Small intestine (tissue), 7 donors: ENCODE results near the gene RASGEF1C. TPM values are rescaled to one million over a fixed set of nuclear protein-coding genes. Genes with fewer than 3 reads are reported as not detected.

ENCODE experiments used
- DNase-seq, 2 donors: peaks; one replicate each; pipeline versions ENCODE4 v3.0.0 to v3.0.0-alpha.2; 2013
- FAIRE-seq: peaks from 2 replicates; lab custom pipeline; 2012; peaks lifted over from hg19 to GRCh38; lab: Jason Lieb, UNC
- H3K27ac ChIP-seq, 3 donors: one replicate each; pipeline ENCODE4 v1.5.1; 2013; ENCODE audit warnings: low read length in 2 of 3, mild to moderate bottlenecking in 2 of 3, control low read depth in 1 of 3, inconsistent platforms in 1 of 3, low read depth in 1 of 3, moderate library complexity in 1 of 3
- H3K27me3 ChIP-seq, 3 donors: one replicate each; pipeline ENCODE4 v1.6.1; 2013; ENCODE audit warnings: low read length in 3 of 3, inconsistent platforms in 1 of 3; ENCODE audit not compliant: control insufficient read depth in 3 of 3, insufficient read depth in 3 of 3
- H3K36me3 ChIP-seq, 3 donors: one replicate each; pipeline ENCODE4 v1.6.1; 2013; ENCODE audit warnings: low read length in 3 of 3, inconsistent platforms in 1 of 3, low read depth in 1 of 3, mild to moderate bottlenecking in 1 of 3, moderate library complexity in 1 of 3; ENCODE audit not compliant: control insufficient read depth in 3 of 3, insufficient read depth in 2 of 3
- H3K4me1 ChIP-seq, 3 donors: one replicate each; pipeline ENCODE4 v1.6.1; 2013; ENCODE audit warnings: low read length in 2 of 3, inconsistent platforms in 1 of 3, low read depth in 1 of 3, mild to moderate bottlenecking in 1 of 3, moderate library complexity in 1 of 3; ENCODE audit not compliant: control insufficient read depth in 3 of 3, insufficient read depth in 2 of 3
- H3K4me3 ChIP-seq, 3 donors: one replicate each; pipeline ENCODE4 v1.5.1; 2013; ENCODE audit warnings: low read length in 3 of 3, control low read depth in 1 of 3, inconsistent platforms in 1 of 3, low read depth in 1 of 3, mild to moderate bottlenecking in 1 of 3, moderate library complexity in 1 of 3
- H3K9me3 ChIP-seq, 2 donors: one replicate each; pipeline ENCODE4 v1.6.1; 2013; ENCODE audit warnings: low read depth in 1 of 2, low read length in 1 of 2; ENCODE audit not compliant: control insufficient read depth in 2 of 2, insufficient read depth in 1 of 2
- WGBS, 3 donors: extraction: QIAGEN DNeasy Blood & Tissue Kit; methylation state at CpG; one replicate each; pipeline ENCODE4 v1.1.7; 2013; 5-methylcytosine and 5-hydroxymethylcytosine counted together
- polyA plus RNA-seq, 4 donors: library from polyadenylated mRNA; stranded (reverse) in 3 of 4; unstranded in 1 of 4; fragments of 200-250 nt in 3 of 4; fragments of 120-200 nt in 1 of 4; gene quantifications; one replicate each; pipeline versions ENCODE4 v1.2.1 to v1.2.3, GENCODE V29; 2013
- donor health status: healthy with polysubstance abuse.
- donor health status: control.
- donor health status: control.
- donor health status: Bipolar disorder and iron deficiency.
- donor health status: healthy.

RASGEF1C gene
- polyA plus RNA-seq, 4 donors, result 0.37 to 0.54 (median 0.40) TPM; not detected in 1

- WGBS, 3 donors, result 92% methylated on average over 10 of the region's 10 CpGs
- no peak for DNase-seq
- Histone ChIP-seq H3K27ac (no peak overlapping the region), H3K4me1 (peaks cover 0 to 10% (median 0%) of the 10 kb centered on the region in 3 donors), H3K27me3 (peaks cover 0 to 3% (median 0%) of the 10 kb centered on the region in 3 donors), H3K9me3 (no peaks in the 10 kb centered on the region), H3K36me3 (no peaks in the 10 kb centered on the region), H3K4me3 (no peak overlapping the region)
- FAIRE-seq, result no peak
These were observed 125.4 kb downstream of the RASGEF1C start for GRCh38 chr5:180083529-180084060.

GRCh38 chr5:180082633-180083420 is 126.2 kb downstream of the RASGEF1C start:
- no peaks in the 10 kb centered on the region for H3K9me3 ChIP-seq
- peaks cover 0 to 10% (median 0%) of the 10 kb centered on the region in 3 donors for H3K4me1 ChIP-seq
- DNase-seq (no peak), FAIRE-seq (no peak)
- H3K36me3 ChIP-seq, result no peaks in the 10 kb centered on the region
- WGBS, 3 donors, result 75 to 87% (median 85%) methylated on average over 17 of the region's 17 CpGs
- peaks cover 0 to 3% (median 0%) of the 10 kb centered on the region in 3 donors for H3K27me3 ChIP-seq
- no peak overlapping the region for H3K4me3 ChIP-seq
- H3K27ac ChIP-seq, result no peak overlapping the region

- no peak for DNase-seq
- Histone ChIP-seq H3K27me3 (peaks cover 0 to 3% (median 0%) of the 10 kb centered on the region in 3 donors), H3K4me3 (no peak overlapping the region), H3K36me3 (no peaks in the 10 kb centered on the region), H3K9me3 (no peaks in the 10 kb centered on the region), H3K27ac (no peak overlapping the region), H3K4me1 (peaks cover 0 to 10% (median 0%) of the 10 kb centered on the region in 3 donors)
- no peak for FAIRE-seq
- WGBS, 3 donors, result 84 to 92% (median 85%) methylated on average over 5 of the region's 5 CpGs
These were observed 127.5 kb downstream of the RASGEF1C start for GRCh38 chr5:180081481-180081880.

GRCh38 chr5:180080486-180081280 is 128.3 kb downstream of the RASGEF1C start:
- DNase-seq (no peak), FAIRE-seq (no peak)
- H3K36me3 ChIP-seq, result no peaks in the 10 kb centered on the region
- 78 to 89% (median 82%) methylated on average over 24 of the region's 24 CpGs for WGBS, 3 donors
- H3K27ac ChIP-seq, result no peak overlapping the region
- no peak overlapping the region for H3K4me3 ChIP-seq
- H3K9me3 ChIP-seq, result no peaks in the 10 kb centered on the region
- peaks cover 0 to 3% (median 0%) of the 10 kb centered on the region in 3 donors for H3K27me3 ChIP-seq
- peaks cover 0 to 8% (median 0%) of the 10 kb centered on the region in 3 donors for H3K4me1 ChIP-seq

GRCh38 chr5:180079702-180080466 is 129.1 kb downstream of the RASGEF1C start:
- peaks cover 0 to 4% (median 0%) of the 10 kb centered on the region in 3 donors for H3K4me1 ChIP-seq
- no peak overlapping the region for H3K4me3 ChIP-seq
- H3K9me3 ChIP-seq, result no peaks in the 10 kb centered on the region
- WGBS, 3 donors, result 64 to 77% (median 77%) methylated on average over 14 of the region's 14 CpGs
- peaks cover 0 to 3% (median 0%) of the 10 kb centered on the region in 3 donors for H3K27me3 ChIP-seq
- no peak overlapping the region for H3K27ac ChIP-seq
- FAIRE-seq, result no peak
- no peaks in the 10 kb centered on the region for H3K36me3 ChIP-seq
- DNase-seq, result no peak

- Histone ChIP-seq H3K27me3 (peaks cover 0 to 6% (median 3%) of the 10 kb centered on the region in 3 donors), H3K36me3 (no peaks in the 10 kb centered on the region), H3K4me1 (no peaks in the 10 kb centered on the region), H3K4me3 (no peak overlapping the region), H3K9me3 (no peaks in the 10 kb centered on the region), H3K27ac (no peak overlapping the region)
- DNase-seq, result no peak
- FAIRE-seq, result no peak
- 80 to 82% (median 80%) methylated on average over 9 of the region's 9 CpGs for WGBS, 3 donors
These were observed 130.7 kb downstream of the RASGEF1C start for GRCh38 chr5:180078348-180078747.

- no peak overlapping the region for H3K27ac ChIP-seq
- H3K36me3 ChIP-seq, result no peaks in the 10 kb centered on the region
- peaks cover 0 to 6% (median 3%) of the 10 kb centered on the region in 3 donors for H3K27me3 ChIP-seq
- FAIRE-seq, result no peak
- WGBS, 3 donors, result 80 to 85% (median 83%) methylated on average over 9 of the region's 9 CpGs
- H3K4me1 ChIP-seq, result no peaks in the 10 kb centered on the region
- peaks cover 0 to 2% of the 10 kb centered on the region in 2 donors for H3K9me3 ChIP-seq
- DNase-seq, result no peak
- H3K4me3 ChIP-seq, result no peak overlapping the region
These were observed 131.3 kb downstream of the RASGEF1C start for GRCh38 chr5:180077594-180078284.
